Measurements from ENCODE around the gene SLC9A9.

GRCh38 chr3:143672396-143673165 lies 175.7 kb downstream of the SLC9A9 start:
- TF ChIP-seq CTCF (IDR thresholded peaks at IDR 0.05) (no peak), POLR2A (IDR thresholded peaks at IDR 0.05) (no peak)

All from right lobe of liver (tissue), 4 donors.